ENCODE results near the gene DPP7.

DNA sequence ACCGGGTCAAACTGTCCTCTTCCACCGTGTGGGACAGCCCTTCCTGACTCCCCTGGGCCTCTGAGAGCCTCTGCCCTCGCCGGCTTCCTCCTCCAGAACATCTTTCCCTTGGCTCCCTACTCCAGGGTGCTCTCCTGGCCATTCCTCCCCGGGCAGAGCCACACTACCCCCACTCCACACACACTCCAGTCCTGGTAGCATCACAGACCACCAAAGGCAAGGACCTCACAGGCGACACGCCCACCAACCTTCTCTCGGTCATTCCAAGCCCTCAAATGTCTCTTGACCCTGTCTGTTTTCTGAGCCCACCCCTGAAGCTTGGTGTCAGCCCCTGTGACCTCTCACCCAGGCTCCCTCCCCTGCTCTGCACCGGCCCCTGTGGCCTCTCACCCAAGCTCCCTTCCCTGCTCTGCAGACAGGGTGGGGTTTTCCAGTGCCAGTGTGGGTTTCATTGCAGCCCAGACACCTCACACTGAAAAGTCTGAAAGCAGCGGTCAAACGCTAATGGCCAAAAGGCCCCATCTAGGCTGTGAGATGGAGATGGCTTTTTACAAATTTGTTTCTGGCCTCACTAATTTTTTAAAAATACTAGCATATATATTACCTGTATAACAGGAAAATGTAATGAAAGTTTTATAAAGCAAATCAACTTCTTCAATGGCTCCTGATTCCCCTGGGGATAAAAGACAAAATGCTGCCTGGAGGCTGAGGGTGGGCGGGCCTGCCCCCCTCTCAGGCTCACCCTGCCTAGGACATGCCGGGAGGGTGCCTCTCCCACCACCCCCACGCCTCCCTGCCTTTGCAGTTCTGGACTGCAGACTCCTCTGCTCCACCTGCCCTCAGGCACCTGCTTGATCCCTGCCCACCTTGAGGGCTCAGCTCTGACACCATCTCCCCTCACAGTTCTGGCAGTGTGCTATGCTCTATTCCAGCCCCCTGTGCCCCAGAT is 44.8 kb upstream of the DPP7 start:
- TF ChIP-seq POLR2A (IDR thresholded peaks at IDR 0.05; ENCODE audit: low read depth, low read length): no peak
- TF ChIP-seq CTCF (conservative IDR thresholded peaks at IDR 0.05; ENCODE audit: low read depth, low read length): no peak
- no peak for TF ChIP-seq FOS (IDR thresholded peaks at IDR 0.05; ENCODE audit: low read depth, low read length)
- no peak for TF ChIP-seq SMC3 (IDR thresholded peaks at IDR 0.05; ENCODE audit: low read depth, low read length)
- TF ChIP-seq BHLHE40 (IDR thresholded peaks at IDR 0.05; ENCODE audit: low read depth, low read length): no peak
- no peak for TF ChIP-seq MAZ (IDR thresholded peaks at IDR 0.05; ENCODE audit: borderline replicate concordance, low read depth, low read length)
- TF ChIP-seq, protein P1, sequence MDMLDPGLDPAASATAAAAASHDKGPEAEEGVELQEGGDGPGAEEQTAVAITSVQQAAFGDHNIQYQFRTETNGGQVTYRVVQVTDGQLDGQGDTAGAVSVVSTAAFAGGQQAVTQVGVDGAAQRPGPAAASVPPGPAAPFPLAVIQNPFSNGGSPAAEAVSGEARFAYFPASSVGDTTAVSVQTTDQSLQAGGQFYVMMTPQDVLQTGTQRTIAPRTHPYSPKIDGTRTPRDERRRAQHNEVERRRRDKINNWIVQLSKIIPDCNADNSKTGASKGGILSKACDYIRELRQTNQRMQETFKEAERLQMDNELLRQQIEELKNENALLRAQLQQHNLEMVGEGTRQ (IDR thresholded peaks at IDR 0.05; ENCODE audit: low read depth, low read length): no peak

All from IMR-90 (cell line).